Loucy (cell line): Measurements from ENCODE around the gene SEL1L3.

Experiments
- H2AFZ ChIP-seq: fragments of 200-600 bp; sonication (generic); 2 replicates; pipeline ENCODE4 v1.6.0; 2016; ENCODE audit warnings: antibody characterized with exemption, mild to moderate bottlenecking, low read length, moderate library complexity
- H3F3A ChIP-seq: fragments of 200-600 bp; 2 replicates; pipeline ENCODE4 v1.6.0; 2016; ENCODE audit warnings: antibody characterized with exemption, low read depth, mild to moderate bottlenecking
- H3K27me3 ChIP-seq: fragments of 200-600 bp; sonication (generic); 2 replicates; pipeline ENCODE4 v1.6.1; 2014; ENCODE audit warnings: low read length, mild to moderate bottlenecking; ENCODE audit not compliant: insufficient read depth, poor library complexity, severe bottlenecking
- H3K36me3 ChIP-seq: fragments of 200-600 bp; sonication (generic); 2 replicates; pipeline ENCODE4 v1.6.1; 2016; ENCODE audit warnings: low read length; ENCODE audit not compliant: insufficient read depth
- H3K4me1 ChIP-seq: fragments of 200-600 bp; sonication (generic); 2 replicates; pipeline ENCODE4 v1.5.1; 2014; ENCODE audit warnings: low read length, mild to moderate bottlenecking; ENCODE audit not compliant: insufficient read depth, poor library complexity, severe bottlenecking
- H3K4me2 ChIP-seq: fragments of 200-600 bp; sonication (generic); 2 replicates; pipeline ENCODE4 v1.6.0; 2014; ENCODE audit warnings: antibody characterized with exemption, low read length, low read depth, mild to moderate bottlenecking; ENCODE audit not compliant: poor library complexity, severe bottlenecking
- H3K4me3 ChIP-seq: fragments of 200-600 bp; sonication (generic); 2 replicates; pipeline ENCODE4 v1.5.1; 2014; ENCODE audit warnings: low read length, mild to moderate bottlenecking, mixed read lengths; ENCODE audit not compliant: poor library complexity, severe bottlenecking
- H3K79me2 ChIP-seq: fragments of 200-600 bp; sonication (generic); 2 replicates; pipeline ENCODE4 v1.6.1; 2014; ENCODE audit warnings: low read length; ENCODE audit not compliant: insufficient read depth
- H3K9ac ChIP-seq: fragments of 200-600 bp; sonication (generic); 2 replicates; pipeline ENCODE4 v1.6.0; 2014; ENCODE audit warnings: mild to moderate bottlenecking, low read depth, low read length, moderate library complexity; ENCODE audit not compliant: poor library complexity, severe bottlenecking
- H3K9me2 ChIP-seq: fragments of 200-600 bp; sonication (generic); replicated peaks from 2 replicates; pipeline ENCODE4 v1.6.1; 2016; ENCODE audit warnings: low read depth, low read length, mixed read lengths
- H3K9me3 ChIP-seq: fragments of 200-600 bp; sonication (generic); 2 replicates; pipeline ENCODE4 v1.6.1; 2014; ENCODE audit warnings: mild to moderate bottlenecking, antibody characterized with exemption, low read length, low read depth; ENCODE audit not compliant: insufficient read depth
- H4K20me1 ChIP-seq: fragments of 200-600 bp; sonication (generic); 2 replicates; pipeline ENCODE4 v1.6.0; 2014; ENCODE audit warnings: antibody characterized with exemption, low read length, mild to moderate bottlenecking; ENCODE audit not compliant: insufficient read depth, poor library complexity, severe bottlenecking
- CTCF ChIP-seq: fragments of 200-600 bp; sonication (generic); conservative IDR thresholded peaks from 2 replicates; pipeline ENCODE4 v1.5.1; 2014; ENCODE audit warnings: mild to moderate bottlenecking, antibody characterized with exemption, low read length
- EZH2phosphoT487 ChIP-seq: fragments of 200-600 bp; IDR thresholded peaks from 2 replicates; pipeline ENCODE4 v1.6.1; 2018; ENCODE audit warnings: antibody characterized with exemption, mild to moderate bottlenecking, moderate library complexity, borderline replicate concordance

SEL1L3 gene

GRCh38 chr4:25771672-25772071 lies 91.1 kb downstream of the SEL1L3 start:
- no peaks in the 10 kb centered on the region for H3K4me1 ChIP-seq
- no peak for TF ChIP-seq EZH2phosphoT487
- TF ChIP-seq CTCF, result no peak
- no peak overlapping the region for H3K9ac ChIP-seq

GRCh38 chr4:25770847-25771246 lies 91.9 kb downstream of the SEL1L3 start:
- no peak overlapping the region for H3K4me2 ChIP-seq
- H3K9me3 ChIP-seq, result no peaks in the 10 kb centered on the region
- H3K4me1 ChIP-seq, result no peaks in the 10 kb centered on the region
- no peaks in the 10 kb centered on the region for H3K79me2 ChIP-seq
- no peaks in the 10 kb centered on the region for H3K9me2 ChIP-seq
- TF ChIP-seq CTCF (no peak), EZH2phosphoT487 (no peak)
- no peaks in the 10 kb centered on the region for H3K36me3 ChIP-seq
- no peak overlapping the region for H2AFZ ChIP-seq
- H4K20me1 ChIP-seq, result no peaks in the 10 kb centered on the region
- H3K9ac ChIP-seq, result no peak overlapping the region
- H3K27me3 ChIP-seq, result no peaks in the 10 kb centered on the region
- no peak overlapping the region for H3K4me3 ChIP-seq
- H3F3A ChIP-seq, result no peaks in the 10 kb centered on the region

More at GRCh38 chr4:25771672-25772071, 91.1 kb downstream of the SEL1L3 start:
- Histone ChIP-seq H3K79me2 (no peaks in the 10 kb centered on the region), H3F3A (no peaks in the 10 kb centered on the region), H3K9me2 (no peaks in the 10 kb centered on the region), H3K4me2 (no peak overlapping the region), H3K27me3 (no peaks in the 10 kb centered on the region), H3K36me3 (no peaks in the 10 kb centered on the region), H3K4me3 (no peak overlapping the region), H4K20me1 (no peaks in the 10 kb centered on the region), H2AFZ (no peak overlapping the region), H3K9me3 (no peaks in the 10 kb centered on the region)

GRCh38 chr4:25769251-25769650 lies 93.5 kb downstream of the SEL1L3 start:
- Histone ChIP-seq H3K9ac (no peak overlapping the region), H3K36me3 (no peaks in the 10 kb centered on the region), H3K79me2 (no peaks in the 10 kb centered on the region)

More at GRCh38 chr4:25769251-25769650, 93.5 kb downstream of the SEL1L3 start:
- no peaks in the 10 kb centered on the region for H3K9me2 ChIP-seq
- TF ChIP-seq CTCF (no peak), EZH2phosphoT487 (no peak)
- H2AFZ ChIP-seq, result no peak overlapping the region
- H3F3A ChIP-seq, result no peaks in the 10 kb centered on the region
- no peak overlapping the region for H3K4me2 ChIP-seq
- H3K4me1 ChIP-seq, result no peaks in the 10 kb centered on the region
- H3K9me3 ChIP-seq, result no peaks in the 10 kb centered on the region
- no peaks in the 10 kb centered on the region for H4K20me1 ChIP-seq
- no peak overlapping the region for H3K4me3 ChIP-seq
- H3K27me3 ChIP-seq, result no peaks in the 10 kb centered on the region
